Neutrophil (primary cell): ENCODE data around the gene KCNMB4.

ENCODE experiments used
- H3K27ac ChIP-seq: fragments of 200-600 bp; sonication (generic); 2 replicates; pipeline ENCODE4 v1.5.1; 2016; ENCODE audit warnings: mild to moderate bottlenecking, moderate library complexity
- H3K27me3 ChIP-seq: fragments of 200-600 bp; sonication (generic); 2 replicates; pipeline ENCODE4 v1.6.0; 2016; ENCODE audit warnings: mild to moderate bottlenecking
- H3K36me3 ChIP-seq: fragments of 200-600 bp; sonication (generic); 2 replicates; pipeline ENCODE4 v1.5.1; 2017
- H3K4me1 ChIP-seq, 2 experiments: fragments of 200-600 bp in 1 of 2; sonication (generic) in 1 of 2; 1 replicate in 1 of 2; 2 replicates in 1 of 2; pipeline versions ENCODE4 v1.5.1 to v1.6.1; 2013 to 2016; ENCODE audit warnings: low read depth in 1 of 2, low read length in 1 of 2, mild to moderate bottlenecking in 1 of 2, moderate library complexity in 1 of 2; ENCODE audit not compliant: control insufficient read depth in 1 of 2, insufficient read depth in 1 of 2
- H3K4me3 ChIP-seq, 2 experiments: fragments of 200-600 bp in 1 of 2; sonication (generic) in 1 of 2; 1 replicate in 1 of 2; 2 replicates in 1 of 2; pipeline ENCODE4 v1.5.1; 2013 to 2016; ENCODE audit warnings: low read depth in 1 of 2, low read length in 1 of 2, mild to moderate bottlenecking in 1 of 2, moderate library complexity in 1 of 2
- H3K9me3 ChIP-seq: fragments of 200-600 bp; sonication (generic); 2 replicates; pipeline ENCODE4 v1.5.1; 2016
- CTCF ChIP-seq: fragments of 200-600 bp; sonication (generic); IDR thresholded peaks from 2 replicates; pipeline ENCODE4 v1.5.1; 2016; ENCODE audit warnings: antibody characterized with exemption

The KCNMB4 gene

GRCh38 chr12:70467918-70468733 is 102.0 kb downstream of the KCNMB4 start:
- Histone ChIP-seq H3K4me1 (no peaks in the 10 kb centered on the region), H3K27me3 (no peaks in the 10 kb centered on the region), H3K27ac (no peak overlapping the region), H3K36me3 (no peaks in the 10 kb centered on the region), H3K9me3 (peaks cover 2% of the 10 kb centered on the region), H3K4me3 (no peak overlapping the region)
- no peak for TF ChIP-seq CTCF

DNA sequence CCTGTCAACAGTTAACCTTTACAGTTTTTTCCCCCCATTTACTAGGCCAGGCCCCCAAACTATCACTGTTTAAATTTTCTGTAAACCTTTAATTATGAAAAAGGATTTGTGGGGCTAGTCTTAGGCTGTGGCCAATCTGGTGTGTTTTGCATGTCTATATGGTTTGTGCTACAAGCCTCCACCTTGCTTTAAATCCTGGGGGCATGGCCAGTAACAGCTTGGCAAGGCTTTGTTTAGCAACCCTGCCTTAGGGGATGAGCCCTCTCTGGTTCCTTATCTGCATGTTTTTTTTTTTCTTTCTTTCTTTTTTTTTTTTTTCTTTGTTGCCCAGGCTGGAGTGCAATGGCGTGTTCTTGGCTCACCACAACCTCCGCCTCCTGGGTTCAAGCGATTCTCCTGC is 102.7 kb downstream of the KCNMB4 start:
- no peak for TF ChIP-seq CTCF
- no peaks in the 10 kb centered on the region for H3K27me3 ChIP-seq
- no peaks in the 10 kb centered on the region for H3K4me1 ChIP-seq
- peaks cover 1% of the 10 kb centered on the region for H3K9me3 ChIP-seq
- no peaks in the 10 kb centered on the region for H3K36me3 ChIP-seq
- no peak overlapping the region for H3K4me3 ChIP-seq
- H3K27ac ChIP-seq = no peak overlapping the region

GRCh38 chr12:70469221-70469820 is 103.2 kb downstream of the KCNMB4 start:
- Histone ChIP-seq H3K9me3 (no peaks in the 10 kb centered on the region), H3K4me3 (no peak overlapping the region), H3K36me3 (no peaks in the 10 kb centered on the region), H3K4me1 (no peaks in the 10 kb centered on the region), H3K27ac (no peak overlapping the region), H3K27me3 (no peaks in the 10 kb centered on the region)
- no peak for TF ChIP-seq CTCF

GRCh38 chr12:70482764-70483163 is 116.7 kb downstream of the KCNMB4 start:
- Histone ChIP-seq H3K9me3 (no peaks in the 10 kb centered on the region), H3K4me1 (no peaks in the 10 kb centered on the region), H3K4me3 (no peak overlapping the region), H3K36me3 (no peaks in the 10 kb centered on the region), H3K27ac (no peak overlapping the region), H3K27me3 (no peaks in the 10 kb centered on the region)
- TF ChIP-seq CTCF = no peak
